GM12878 (cell line): ENCODE data around the gene GALNT9. TPM values are rescaled to one million over a fixed set of nuclear protein-coding genes. Genes with fewer than 3 reads are reported as not detected.

Experiments
- ATAC-seq: fragments of 200-7000 bp; cut with Tn5 transposase; 3 replicates; pipeline ENCODE4 v1.9.1; 2020; ENCODE audit warnings: mild to moderate bottlenecking, moderate library complexity
- BruUV-seq: library from RNA; stranded (reverse); fragments of 400-500 nt; replicated peaks from 2 replicates; lab custom pipeline; 2021; lab: Mats Ljungman, UMichigan
- CTCF ChIA-PET: fragments of 300-600 bp; sonication (Branson Sonifier 250); formaldehyde crosslinking; extraction: SDS; loops from one replicate; lab custom pipeline; 2021; ENCODE audit warnings: inconsistent platforms; lab: Yijun Ruan, JAX
- POLR2A ChIA-PET: fragments of 350-600 bp; formaldehyde crosslinking; extraction: SDS; loops from one replicate; lab custom pipeline; 2021; ENCODE audit warnings: inconsistent platforms; lab: Charles Lee
- RAD21 ChIA-PET: fragments of 300-600 bp; sonication (Branson Sonifier 250); formaldehyde crosslinking; loops from one replicate; lab custom pipeline; 2023; ENCODE audit warnings: antibody characterized with exemption; ENCODE audit not compliant: unreplicated experiment; lab: Charles Lee
- SMC1A ChIA-PET: fragments of 300-600 bp; sonication (Branson Sonifier 250); formaldehyde crosslinking; loops from one replicate; lab custom pipeline; 2023; ENCODE audit not compliant: unreplicated experiment, uncharacterized antibody; lab: Charles Lee
- DNase-seq: peaks from one replicate; pipeline ENCODE4 v3.0.0-alpha.2; 2011; ENCODE audit warnings: low read depth, low spot score
- FAIRE-seq: peaks from 3 replicates; lab custom pipeline; 2011; peaks lifted over from hg19 to GRCh38; lab: Jason Lieb, UNC
- H2AFZ ChIP-seq: 2 replicates; pipeline ENCODE4 v1.6.0; 2011; ENCODE audit warnings: low read depth, low read length, control low read depth; ENCODE audit not compliant: control insufficient read depth
- H3K27ac ChIP-seq: 2 replicates; pipeline ENCODE4 v1.5.1; 2011; ENCODE audit warnings: control low read depth; ENCODE audit not compliant: control insufficient read depth, insufficient read depth
- H3K27me3 ChIP-seq, 2 experiments: replicated peaks in 1 of 2; 2 replicates each; pipeline versions ENCODE4 v1.6.0 to v1.6.1; 2011; ENCODE audit warnings: low read length in 1 of 2; ENCODE audit not compliant: control insufficient read depth in 2 of 2, insufficient read depth in 2 of 2
- H3K36me3 ChIP-seq, 2 experiments: 2 replicates each; pipeline ENCODE4 v1.5.1; 2011; ENCODE audit warnings: low read length in 1 of 2; ENCODE audit not compliant: control insufficient read depth in 2 of 2, insufficient read depth in 2 of 2
- H3K4me1 ChIP-seq: 2 replicates; pipeline ENCODE4 v1.6.1; 2011; ENCODE audit warnings: mild to moderate bottlenecking, low read length, moderate library complexity, mixed read lengths; ENCODE audit not compliant: control insufficient read depth, insufficient read depth
- H3K4me2 ChIP-seq: 2 replicates; pipeline ENCODE4 v1.6.0; 2011; ENCODE audit warnings: control low read depth; ENCODE audit not compliant: control insufficient read depth, insufficient read depth
- H3K4me3 ChIP-seq: fragments of 200-600 bp; sonication (generic); 2 replicates; pipeline ENCODE4 v1.5.1; 2016
- H3K79me2 ChIP-seq: 2 replicates; pipeline ENCODE4 v1.6.0; 2011; ENCODE audit warnings: low read length; ENCODE audit not compliant: control insufficient read depth, insufficient read depth
- H3K9ac ChIP-seq: 2 replicates; pipeline ENCODE4 v1.8.0; 2011; ENCODE audit warnings: low read length, control low read depth, mixed read lengths; ENCODE audit not compliant: control insufficient read depth, insufficient read depth
- H3K9me3 ChIP-seq: replicated peaks from 3 replicates; pipeline ENCODE4 v1.5.1; 2011; ENCODE audit warnings: mild to moderate bottlenecking, low read length; ENCODE audit not compliant: control insufficient read depth, insufficient read depth
- H4K20me1 ChIP-seq: 2 replicates; pipeline ENCODE4 v1.6.0; 2011; ENCODE audit not compliant: control insufficient read depth, insufficient read depth
- CBX3 ChIP-seq: fragments of 200-600 bp; sonication (generic); IDR thresholded peaks from 2 replicates; pipeline ENCODE4 v1.6.1; 2016; ENCODE audit warnings: low read depth, borderline replicate concordance
- CBX5 ChIP-seq: sonication (generic); IDR thresholded peaks from 2 replicates; pipeline ENCODE4 v1.6.1; 2016; ENCODE audit warnings: low read depth, moderate library complexity, mild to moderate bottlenecking, inconsistent platforms
- ESRRA ChIP-seq: IDR thresholded peaks from 2 replicates; pipeline ENCODE4 v1.6.1; 2012; ENCODE audit warnings: mild to moderate bottlenecking, low read length, improper control_type of control experiment
- HDAC2 ChIP-seq: fragments of 200-600 bp; sonication (generic); IDR thresholded peaks from 2 replicates; pipeline ENCODE4 v1.6.1; 2017
- POLR2A ChIP-seq: IDR thresholded peaks from 2 replicates; pipeline ENCODE4 v1.6.1; 2011; ENCODE audit warnings: low read depth, mild to moderate bottlenecking, low read length
- SREBF2 ChIP-seq: IDR thresholded peaks from 2 replicates; pipeline ENCODE4 v1.6.1; 2012; ENCODE audit warnings: mild to moderate bottlenecking, low read length
- TCF3 ChIP-seq: IDR thresholded peaks from 2 replicates; pipeline ENCODE4 v1.6.1; 2012; ENCODE audit warnings: low read depth, mild to moderate bottlenecking, low read length, borderline replicate concordance; ENCODE audit not compliant: insufficient read depth
- ZNF207 ChIP-seq: fragments of 450-650 bp; IDR thresholded peaks from 2 replicates; pipeline ENCODE4 v1.6.1; 2014; ENCODE audit warnings: antibody characterized with exemption, mild to moderate bottlenecking, borderline replicate concordance
- ZNF274 ChIP-seq: IDR thresholded peaks from one replicate; pipeline ENCODE4 v1.8.0; 2011; ENCODE audit not compliant: insufficient read length, insufficient read depth
- WGBS: methylation state at CpG from one replicate; pipeline ENCODE4 v1.1.6; 2016; ENCODE audit warnings: low lambda C conversion rate; ENCODE audit not compliant: insufficient replicate concordance, insufficient coverage; ENCODE audit errors: missing lambda C conversion rate; 5-methylcytosine and 5-hydroxymethylcytosine counted together
- in situ Hi-C: fragments of 300-500 bp; cut with MboI; formaldehyde crosslinking; loops from 9 replicates; pipeline ENCODE4 v1.14.3; 2018; ENCODE audit warnings: mixed read lengths
- intact Hi-C: fragments of 100-400 bp; cut with micrococcal nuclease; formaldehyde crosslinking; loops from one replicate; pipeline ENCODE4 v1.14.2; 2022; ENCODE audit not compliant: unreplicated experiment
- polyA plus RNA-seq, 11 experiments: library from polyadenylated mRNA; depleted of rRNA in 4 of 11; unstranded in 6 of 11; stranded (reverse) in 5 of 11; fragments of >200 nt; fragmentation: Nextera tagmentation in 4 of 11; fragmentation: Illumina TruSeq in 1 of 11; extraction: Ambion mirVana in 4 of 11; extraction: Trizol in 1 of 11; gene quantifications; 1 replicate in 1 of 11; 2 replicates in 10 of 11; pipeline versions ENCODE4 v1.2.1 to v1.2.3, GENCODE V29; 2011 to 2016; ENCODE audit warnings: inconsistent platforms in 2 of 11, missing spikeins in 2 of 11, low read depth in 1 of 11
- total RNA-seq, 4 experiments: library from RNA; depleted of rRNA in 3 of 4; stranded (reverse); fragments of >200 nt in 3 of 4; fragmentation: Illumina TruSeq in 1 of 4; extraction: Trizol in 1 of 4; gene quantifications; 2 replicates each; pipeline versions ENCODE4 v1.2.1 to v1.2.3, GENCODE V29; 2013 to 2021
- TF ChIP-seq, protein P1 (sequence below): fragments of 450-650 bp; conservative IDR thresholded peaks from 2 replicates; pipeline ENCODE4 v1.6.1; 2017; ENCODE audit warnings: mild to moderate bottlenecking, moderate library complexity
- TF ChIP-seq, protein P2 (sequence below): IDR thresholded peaks from 2 replicates; pipeline ENCODE4 v1.6.1; 2011; ENCODE audit warnings: borderline replicate concordance, low read depth, mild to moderate bottlenecking, moderate library complexity, low read length; ENCODE audit not compliant: insufficient read depth, poor library complexity, severe bottlenecking
- TF ChIP-seq, protein P3 (sequence below): IDR thresholded peaks from 2 replicates; pipeline ENCODE4 v1.6.1; 2011; ENCODE audit warnings: borderline replicate concordance, low read depth, mild to moderate bottlenecking, moderate library complexity, mixed read lengths, low read length; ENCODE audit not compliant: insufficient read depth; ENCODE audit errors: extremely low read length

The GALNT9 gene
- total and polyA plus RNA-seq, 10 of the 15 experiments (the other 5 are each of a cell fraction or from before 2014, with no cell fraction given) = 0.04 TPM; not detected in 9

DNA sequence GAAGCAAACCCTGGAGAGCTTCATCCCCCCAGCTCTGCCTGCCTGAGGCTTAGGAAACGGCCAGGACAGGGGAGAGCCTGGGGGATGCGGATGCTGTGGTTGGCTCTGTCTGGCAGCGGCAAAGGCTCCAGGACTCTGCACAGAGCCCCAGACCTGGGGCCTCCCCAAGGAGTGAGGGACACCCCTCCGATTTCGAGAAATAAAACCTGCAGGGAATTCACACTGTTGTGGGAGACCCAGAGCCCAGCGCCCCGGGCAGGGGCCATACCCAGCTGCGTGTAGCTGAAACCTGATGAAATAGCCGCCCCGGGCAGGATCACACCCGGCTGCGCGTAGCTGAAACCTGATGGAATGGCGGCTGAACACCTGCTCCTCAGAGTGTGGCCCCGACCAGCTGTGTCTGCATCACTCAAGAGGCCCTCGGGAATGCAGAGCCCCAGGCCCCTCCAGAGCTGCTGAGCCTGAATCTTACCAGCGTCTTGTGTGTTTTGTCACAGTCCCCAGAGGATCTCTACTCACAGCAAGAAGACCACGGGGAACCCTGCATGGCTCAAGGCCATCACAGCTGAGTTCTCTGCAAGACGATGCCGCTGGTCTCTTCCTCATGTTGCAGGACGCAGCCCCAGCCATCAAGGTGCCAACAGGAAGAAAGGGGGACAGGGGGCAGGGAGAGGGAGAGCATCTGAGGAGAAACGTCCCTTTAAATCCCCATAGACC lies 46.5 kb upstream of the GALNT9 start:
- FAIRE-seq = no peak
- Histone ChIP-seq H3K4me2 (no peak overlapping the region), H3K9ac (no peak overlapping the region), H3K9me3 (no peaks in the 10 kb centered on the region; the same call in 2 of the 3 replicates), H2AFZ (no peak overlapping the region), H4K20me1 (no peaks in the 10 kb centered on the region), H3K4me1 (no peaks in the 10 kb centered on the region), H3K79me2 (no peaks in the 10 kb centered on the region), H3K4me3 (no peak overlapping the region), H3K27ac (no peak overlapping the region), H3K36me3 (no peaks in the 10 kb centered on the region), H3K27me3 (no peaks in the 10 kb centered on the region)
- ChIA-PET CTCF (no interaction called here), SMC1A (no interaction called here), POLR2A (no interaction called here), RAD21 (no interaction called here)
- ATAC-seq = no peak
- WGBS = 46% methylated on average over 22 of the region's 22 CpGs
- intact Hi-C loops (no loop called here), in situ Hi-C loops (no loop called here)
- no TSS peak for BruUV-seq
- no peak for TF ChIP-seq POLR2A
- no peak for TF ChIP-seq TCF3
- TF ChIP-seq ZNF274 = no peak
- TF ChIP-seq ESRRA = no peak
- no peak for TF ChIP-seq SREBF2
- TF ChIP-seq CBX3 = no peak
- DNase-seq = no peak

DNA sequence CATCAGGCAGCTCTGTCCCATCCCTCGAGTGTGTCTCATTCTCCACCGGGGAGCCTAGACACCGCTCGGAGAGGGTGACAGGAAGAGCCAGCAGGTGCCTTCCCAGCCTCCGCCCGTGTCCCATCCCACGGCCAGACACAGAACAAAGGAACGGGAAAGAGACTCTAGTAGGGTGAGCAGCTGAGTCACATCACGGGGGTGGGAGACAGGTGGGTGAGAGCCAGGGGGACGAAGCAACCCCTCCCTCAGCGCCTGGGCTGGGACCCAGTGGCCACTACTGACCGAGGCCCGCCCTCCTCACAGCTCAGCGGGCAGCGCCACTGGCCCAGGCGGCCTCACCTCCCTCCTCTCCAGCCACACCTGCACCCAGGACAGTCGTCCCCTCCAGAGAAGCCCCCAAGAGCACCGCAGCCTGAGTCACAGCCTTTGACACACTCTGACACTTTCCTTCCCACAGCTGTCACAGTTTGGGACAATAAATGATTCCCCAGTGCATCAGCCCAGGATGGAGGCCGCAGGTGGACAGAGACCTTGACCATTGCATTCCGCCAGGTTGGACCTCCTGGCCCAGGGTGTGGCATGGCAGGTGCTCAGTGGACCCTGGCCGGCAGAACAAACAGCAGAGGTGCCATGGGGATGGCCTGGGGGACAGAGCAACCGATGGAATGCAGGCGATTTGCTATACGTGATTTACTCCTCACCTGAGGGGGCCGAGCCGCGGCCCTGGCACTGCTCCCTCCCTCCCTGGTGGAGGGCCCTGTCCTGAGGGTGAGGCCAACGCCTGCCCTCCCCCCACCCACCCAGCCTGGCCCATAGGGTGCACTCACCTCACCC lies 45.4 kb upstream of the GALNT9 start:
- FAIRE-seq (no peak), ATAC-seq (no peak), DNase-seq (no peak)
- Histone ChIP-seq H2AFZ (no peak overlapping the region), H3K36me3 (no peaks in the 10 kb centered on the region), H3K9me3 (no peaks in the 10 kb centered on the region; the same call in 2 of the 3 replicates), H3K4me2 (no peak overlapping the region), H3K79me2 (no peaks in the 10 kb centered on the region), H3K4me1 (no peaks in the 10 kb centered on the region), H3K4me3 (no peak overlapping the region), H3K27me3 (no peaks in the 10 kb centered on the region), H3K9ac (no peak overlapping the region), H3K27ac (no peak overlapping the region), H4K20me1 (no peaks in the 10 kb centered on the region)
- SMC1A ChIA-PET = no interaction called here
- in situ Hi-C loops (no loop called here), intact Hi-C loops (no loop called here)
- RAD21 ChIA-PET = no interaction called here
- BruUV-seq = no TSS peak
- POLR2A ChIA-PET = no interaction called here
- CTCF ChIA-PET = no interaction called here
- 37% methylated on average over 24 of the region's 28 CpGs for WGBS
- TF ChIP-seq, protein P1, sequence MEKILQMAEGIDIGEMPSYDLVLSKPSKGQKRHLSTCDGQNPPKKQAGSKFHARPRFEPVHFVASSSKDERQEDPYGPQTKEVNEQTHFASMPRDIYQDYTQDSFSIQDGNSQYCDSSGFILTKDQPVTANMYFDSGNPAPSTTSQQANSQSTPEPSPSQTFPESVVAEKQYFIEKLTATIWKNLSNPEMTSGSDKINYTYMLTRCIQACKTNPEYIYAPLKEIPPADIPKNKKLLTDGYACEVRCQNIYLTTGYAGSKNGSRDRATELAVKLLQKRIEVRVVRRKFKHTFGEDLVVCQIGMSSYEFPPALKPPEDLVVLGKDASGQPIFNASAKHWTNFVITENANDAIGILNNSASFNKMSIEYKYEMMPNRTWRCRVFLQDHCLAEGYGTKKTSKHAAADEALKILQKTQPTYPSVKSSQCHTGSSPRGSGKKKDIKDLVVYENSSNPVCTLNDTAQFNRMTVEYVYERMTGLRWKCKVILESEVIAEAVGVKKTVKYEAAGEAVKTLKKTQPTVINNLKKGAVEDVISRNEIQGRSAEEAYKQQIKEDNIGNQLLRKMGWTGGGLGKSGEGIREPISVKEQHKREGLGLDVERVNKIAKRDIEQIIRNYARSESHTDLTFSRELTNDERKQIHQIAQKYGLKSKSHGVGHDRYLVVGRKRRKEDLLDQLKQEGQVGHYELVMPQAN = no peak
- TF ChIP-seq, protein P2, sequence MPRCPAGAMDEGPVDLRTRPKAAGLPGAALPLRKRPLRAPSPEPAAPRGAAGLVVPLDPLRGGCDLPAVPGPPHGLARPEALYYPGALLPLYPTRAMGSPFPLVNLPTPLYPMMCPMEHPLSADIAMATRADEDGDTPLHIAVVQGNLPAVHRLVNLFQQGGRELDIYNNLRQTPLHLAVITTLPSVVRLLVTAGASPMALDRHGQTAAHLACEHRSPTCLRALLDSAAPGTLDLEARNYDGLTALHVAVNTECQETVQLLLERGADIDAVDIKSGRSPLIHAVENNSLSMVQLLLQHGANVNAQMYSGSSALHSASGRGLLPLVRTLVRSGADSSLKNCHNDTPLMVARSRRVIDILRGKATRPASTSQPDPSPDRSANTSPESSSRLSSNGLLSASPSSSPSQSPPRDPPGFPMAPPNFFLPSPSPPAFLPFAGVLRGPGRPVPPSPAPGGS = no peak
- TF ChIP-seq ZNF207 = no peak
- TF ChIP-seq CBX5 = no peak
- TF ChIP-seq, protein P3, sequence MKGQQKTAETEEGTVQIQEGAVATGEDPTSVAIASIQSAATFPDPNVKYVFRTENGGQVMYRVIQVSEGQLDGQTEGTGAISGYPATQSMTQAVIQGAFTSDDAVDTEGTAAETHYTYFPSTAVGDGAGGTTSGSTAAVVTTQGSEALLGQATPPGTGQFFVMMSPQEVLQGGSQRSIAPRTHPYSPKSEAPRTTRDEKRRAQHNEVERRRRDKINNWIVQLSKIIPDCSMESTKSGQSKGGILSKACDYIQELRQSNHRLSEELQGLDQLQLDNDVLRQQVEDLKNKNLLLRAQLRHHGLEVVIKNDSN = no peak
- TF ChIP-seq HDAC2 = no peak
